ENCODE data around the gene TOR1AIP1. TPM values are rescaled to one million over a fixed set of nuclear protein-coding genes. Genes with fewer than 3 reads are reported as not detected.

TOR1AIP1 gene
- polyA plus RNA-seq, 1 experiment: 16.4 TPM

DNA sequence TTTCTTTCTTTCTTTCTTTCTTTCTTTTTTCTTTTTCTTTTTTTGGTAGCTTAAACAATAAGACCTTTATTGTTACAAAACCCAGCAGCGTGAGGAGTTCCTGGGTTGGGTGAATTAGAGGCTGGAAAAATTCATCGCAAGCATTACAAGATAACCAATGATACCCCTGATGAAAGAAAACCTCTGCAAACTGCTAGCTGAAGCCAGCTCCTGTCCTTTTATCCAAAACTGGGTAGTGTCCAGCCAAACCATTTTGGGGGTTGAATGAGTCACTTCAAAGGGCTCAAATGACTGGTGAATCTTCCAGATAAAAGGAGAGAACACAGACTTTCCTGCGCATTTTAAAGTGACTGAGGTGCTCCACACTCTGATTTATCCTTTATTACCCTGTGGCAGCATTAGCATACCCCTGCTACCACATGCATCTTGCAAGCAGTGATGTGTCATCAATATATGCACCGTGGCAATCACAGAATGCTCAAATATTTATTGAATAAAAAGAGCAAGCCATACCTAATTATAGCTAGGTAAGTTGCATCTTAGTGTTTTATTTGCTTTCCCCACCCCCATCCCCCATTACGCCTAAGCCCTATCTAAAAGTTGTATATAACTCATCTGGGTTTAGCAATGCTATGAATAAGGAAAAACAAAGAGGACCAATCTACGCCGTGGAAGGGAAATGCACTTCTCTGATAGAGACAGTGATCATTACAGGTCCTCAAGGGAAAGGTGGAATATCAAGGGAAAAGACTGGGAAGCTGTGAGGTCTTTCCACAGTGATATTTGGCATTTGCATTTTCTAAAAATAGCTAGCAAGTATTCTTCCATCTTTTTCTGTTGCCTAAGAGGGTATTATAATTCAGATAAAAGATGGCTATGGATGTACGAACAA, 40.1 kb downstream of the TOR1AIP1 start:
- Histone ChIP-seq H3K36me3 (ENCODE audit: control insufficient read depth, insufficient read depth, low read length) (peaks cover 1% of the 10 kb centered on the region; the same call in 1 of the 2 replicates), H3K4me3 (ENCODE audit: low read depth, low read length) (no peak overlapping the region), H3K27me3 (ENCODE audit: control insufficient read depth, insufficient read depth, low read length) (no peaks in the 10 kb centered on the region)
- no peak for DNase-seq (ENCODE audit: low read depth)
- no peak for TF ChIP-seq CTCF (IDR thresholded peaks at IDR 0.05; ENCODE audit: insufficient read depth, low read depth, low read length)
- ChIA-PET CTCF (interaction anchor here (0.6 to 1.2 kb wide), 4 partner anchors 15 to 211 kb away, joined by 3 read pairs; no protein-coding TSS in a partner anchor), POLR2A (interaction anchor here (0.6 kb wide), 1 partner anchor 28 kb away, joined by 4 read pairs; no protein-coding TSS in a partner anchor)

DNA sequence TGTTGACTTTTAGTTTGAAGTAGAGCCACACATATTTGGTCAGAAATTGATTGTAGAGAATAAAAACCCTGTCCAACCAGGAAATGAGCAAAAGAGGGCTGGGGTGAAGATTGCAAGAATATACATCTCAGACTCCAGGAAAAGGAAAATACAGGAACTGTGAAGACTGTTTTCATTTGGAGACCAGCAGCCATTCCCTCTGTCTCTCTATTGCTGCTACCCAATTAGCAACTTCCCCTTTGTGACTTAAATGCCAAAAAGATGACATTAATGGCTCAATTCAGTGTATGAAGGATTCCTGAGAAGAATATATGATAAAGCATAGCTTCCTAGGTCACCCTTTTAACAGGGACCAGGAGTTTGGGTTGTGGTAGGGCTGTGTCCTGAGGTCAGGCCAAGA, 40.9 kb downstream of the TOR1AIP1 start:
- ChIA-PET CTCF (interaction anchor here (1.2 kb wide), 1 partner anchor 113 kb away, joined by 3 read pairs; no protein-coding TSS in a partner anchor), POLR2A (no interaction called here)
- H3K27me3 ChIP-seq (ENCODE audit: control insufficient read depth, insufficient read depth, low read length): no peaks in the 10 kb centered on the region
- DNase-seq (ENCODE audit: low read depth): no peak
- no peak for TF ChIP-seq CTCF (IDR thresholded peaks at IDR 0.05; ENCODE audit: insufficient read depth, low read depth, low read length)
- H3K36me3 ChIP-seq (ENCODE audit: control insufficient read depth, insufficient read depth, low read length): 0 out of 2 replicates have a peak, but pooled peaks cover under 1% of the 10 kb centered on the region
- H3K4me3 ChIP-seq (ENCODE audit: low read depth, low read length): no peak overlapping the region

DNA sequence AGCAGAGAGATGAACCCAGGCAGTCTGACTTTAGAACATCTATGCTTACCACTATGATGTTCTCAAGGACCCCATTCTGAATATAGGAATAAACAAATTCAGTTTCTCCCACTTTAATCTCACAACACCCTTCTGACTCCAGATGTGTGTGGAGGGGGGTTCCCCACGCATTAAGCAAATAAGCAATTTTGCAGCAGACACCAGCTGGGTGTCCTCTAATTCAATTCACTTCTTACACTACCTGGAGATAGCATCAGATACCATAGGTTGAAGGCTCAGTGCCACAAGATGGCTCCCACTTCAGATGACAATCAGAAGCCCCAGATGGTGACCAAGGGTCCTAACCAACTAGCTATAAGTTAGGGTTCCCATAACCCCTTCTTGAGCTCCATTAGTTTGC, 42.2 kb downstream of the TOR1AIP1 start:
- DNase-seq (ENCODE audit: low read depth): no peak
- Histone ChIP-seq H3K4me3 (ENCODE audit: low read depth, low read length) (no peak overlapping the region), H3K36me3 (ENCODE audit: control insufficient read depth, insufficient read depth, low read length) (no peaks in the 10 kb centered on the region), H3K27me3 (ENCODE audit: control insufficient read depth, insufficient read depth, low read length) (no peaks in the 10 kb centered on the region)
- ChIA-PET CTCF (interaction anchor here (0.6 kb wide), 1 partner anchor 29 kb away, joined by 3 read pairs; no protein-coding TSS in a partner anchor), POLR2A (no interaction called here)
- no peak for TF ChIP-seq CTCF (IDR thresholded peaks at IDR 0.05; ENCODE audit: insufficient read depth, low read depth, low read length)

DNA sequence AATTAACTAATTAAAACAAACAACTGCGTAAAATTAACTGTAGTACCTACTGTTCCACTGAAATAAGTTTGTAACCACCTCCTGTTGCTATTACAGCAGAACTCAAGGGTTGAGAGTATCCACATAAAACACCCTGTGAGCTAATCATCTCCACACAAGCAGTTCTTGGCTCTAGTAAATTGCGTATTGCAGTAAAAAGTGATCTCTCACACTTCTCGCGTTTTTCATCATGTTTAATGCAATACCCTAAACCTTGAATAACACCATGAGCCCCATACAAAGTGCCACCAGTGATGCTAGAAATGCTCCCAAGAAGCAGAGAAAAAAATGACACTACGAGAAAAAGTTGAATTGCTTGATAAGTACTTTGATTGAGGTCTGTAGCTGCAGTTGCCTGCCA, 43.2 kb downstream of the TOR1AIP1 start:
- Histone ChIP-seq H3K36me3 (ENCODE audit: control insufficient read depth, insufficient read depth, low read length) (no peaks in the 10 kb centered on the region), H3K4me3 (ENCODE audit: low read depth, low read length) (no peak overlapping the region), H3K27me3 (ENCODE audit: control insufficient read depth, insufficient read depth, low read length) (no peaks in the 10 kb centered on the region)
- no peak for DNase-seq (ENCODE audit: low read depth)
- CTCF ChIA-PET: interaction anchor here (1.1 kb wide), 1 partner anchor 11 kb away, joined by 4 read pairs; no protein-coding TSS in a partner anchor
- TF ChIP-seq CTCF (IDR thresholded peaks at IDR 0.05; ENCODE audit: insufficient read depth, low read depth, low read length): no peak
- POLR2A ChIA-PET: no interaction called here
